ELF-1 (cell line): Measurements from ENCODE around the gene COL24A1.
"Not testable (repeated sequence)": the region's sequence is repeated elsewhere in the genome, so short reads cannot be mapped to it uniquely, and the experiment has no call there.

Experiments
- DNase-seq: peaks from one replicate; pipeline ENCODE4 v3.0.0-alpha.2; 2016; ENCODE audit warnings: low read depth, low spot score

Gene COL24A1

DNA sequence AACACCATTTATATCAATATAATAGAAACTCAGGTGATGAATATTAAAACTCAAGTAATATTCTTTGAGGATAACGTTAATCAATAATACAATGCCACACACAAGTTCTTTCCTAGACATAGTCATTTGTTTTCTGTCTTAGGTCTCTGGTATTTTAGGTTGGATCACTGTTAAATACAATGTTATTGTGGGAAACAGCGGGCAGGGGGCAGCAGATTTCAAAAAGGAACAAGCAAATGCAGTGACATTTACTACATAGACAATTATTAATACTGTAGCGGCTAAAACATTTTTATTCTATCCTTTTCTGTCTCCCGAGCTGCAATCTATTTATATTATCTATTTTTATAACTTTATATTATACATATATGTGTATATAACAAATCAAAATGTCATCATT is 261.9 kb downstream of the COL24A1 start:
- DNase-seq = peak; percentile 5

DNA sequence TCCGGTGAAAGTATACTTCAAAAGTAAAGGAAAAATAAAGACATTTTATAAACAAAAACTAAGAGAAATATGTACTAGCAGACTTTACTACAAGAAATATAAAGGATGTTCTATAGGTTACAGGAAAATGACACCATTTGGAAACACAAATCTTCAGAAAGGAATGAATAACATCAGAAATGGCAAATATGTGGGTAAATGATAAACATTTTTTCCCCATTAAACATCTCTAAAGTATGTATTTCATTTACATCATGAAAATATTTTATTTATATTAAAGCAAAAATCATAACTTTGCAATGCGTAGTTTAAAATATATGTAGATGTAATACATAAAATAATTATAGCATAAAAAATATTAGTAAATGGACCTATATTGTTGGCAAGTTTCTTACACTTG is 264.2 kb downstream of the COL24A1 start:
- no peak for DNase-seq

DNA sequence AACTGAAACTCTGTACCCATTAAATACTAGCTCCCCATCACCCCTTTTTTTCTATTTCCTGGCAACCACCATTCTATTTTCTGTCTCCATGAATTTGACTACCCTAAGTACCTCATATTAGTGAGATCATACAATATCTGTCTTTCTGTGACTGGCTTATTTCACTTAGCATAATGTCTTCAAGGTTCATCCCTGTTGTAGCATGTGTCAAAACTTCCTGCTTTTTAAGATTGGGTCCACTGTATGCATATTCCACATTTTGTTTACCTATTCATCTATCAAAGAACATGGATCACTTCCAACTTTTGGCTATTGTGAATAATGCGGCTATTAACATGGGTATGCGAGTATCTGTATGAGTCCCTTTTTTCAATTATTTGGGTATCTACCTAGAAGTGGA is 266.7 kb downstream of the COL24A1 start:
- DNase-seq = no peak

DNA sequence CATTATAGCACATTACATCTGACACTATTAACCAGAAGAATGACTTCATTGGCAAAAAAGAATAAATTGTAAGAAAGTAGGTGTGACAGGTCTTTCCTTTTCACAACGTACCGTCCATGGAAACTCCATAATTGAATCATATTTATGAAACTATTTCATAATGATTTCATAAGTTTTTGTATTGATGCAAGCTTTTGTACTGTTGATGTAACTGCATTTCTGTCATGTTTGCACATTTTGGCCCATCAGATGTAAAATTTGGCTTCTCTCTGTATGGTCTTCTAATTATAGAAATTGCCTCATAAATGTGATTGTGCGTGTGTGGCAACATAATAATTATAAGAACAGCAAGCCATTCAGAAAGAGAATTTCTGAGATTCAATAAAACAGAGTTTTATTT is 267.7 kb downstream of the COL24A1 start:
- no peak for DNase-seq

DNA sequence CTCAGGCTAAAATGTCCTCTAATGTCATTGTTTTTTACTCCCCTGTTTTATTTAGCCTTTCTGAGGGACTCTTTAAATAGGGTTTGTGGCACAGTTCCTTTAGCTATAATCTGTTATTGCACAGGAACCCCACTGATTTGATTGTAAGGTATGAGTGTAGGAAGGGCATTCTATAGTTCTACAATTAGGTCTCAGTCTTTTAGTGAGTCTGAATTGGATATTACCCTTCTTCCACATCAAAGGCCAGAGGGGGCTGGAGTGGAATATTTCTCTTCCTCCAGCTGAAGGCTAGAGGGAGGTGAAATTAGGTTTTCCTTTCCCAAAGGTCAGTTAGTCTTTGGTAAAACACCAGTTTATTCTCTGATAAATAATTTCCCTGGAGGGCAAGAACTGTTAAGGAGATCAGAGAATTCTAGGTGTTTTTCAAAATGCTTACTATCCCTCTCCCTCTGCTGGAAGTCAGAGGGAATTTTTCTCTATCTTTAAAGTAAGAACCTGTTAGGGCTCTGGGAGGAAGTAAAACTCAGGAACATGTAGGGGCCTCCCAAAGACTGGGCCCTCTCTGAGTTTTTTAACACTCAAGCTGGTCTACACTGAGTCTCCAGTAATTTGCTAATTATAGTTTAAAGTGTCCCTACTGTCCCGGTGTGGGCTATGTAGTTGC is 272.1 kb downstream of the COL24A1 start:
- peak; percentile 6 for DNase-seq

DNA sequence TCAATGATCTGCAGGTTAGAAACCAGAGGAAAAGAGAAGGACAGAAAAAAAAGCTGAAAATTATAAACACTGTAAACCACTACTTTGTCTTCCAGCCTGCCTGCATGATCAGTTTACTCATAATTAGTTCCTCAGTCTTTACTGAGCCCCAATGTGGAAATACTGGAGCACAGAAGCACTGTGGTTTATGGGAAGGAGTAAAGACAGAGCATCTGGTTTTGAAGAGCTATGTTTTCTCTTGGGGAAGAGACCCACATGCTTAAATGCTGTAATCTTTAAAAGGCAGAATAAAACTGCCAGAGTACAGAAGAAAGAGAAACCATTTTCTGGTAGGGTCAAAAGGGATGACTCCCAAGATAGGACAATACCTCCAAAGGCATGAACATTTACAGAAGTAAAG is 289.4 kb downstream of the COL24A1 start:
- DNase-seq = no peak

DNA sequence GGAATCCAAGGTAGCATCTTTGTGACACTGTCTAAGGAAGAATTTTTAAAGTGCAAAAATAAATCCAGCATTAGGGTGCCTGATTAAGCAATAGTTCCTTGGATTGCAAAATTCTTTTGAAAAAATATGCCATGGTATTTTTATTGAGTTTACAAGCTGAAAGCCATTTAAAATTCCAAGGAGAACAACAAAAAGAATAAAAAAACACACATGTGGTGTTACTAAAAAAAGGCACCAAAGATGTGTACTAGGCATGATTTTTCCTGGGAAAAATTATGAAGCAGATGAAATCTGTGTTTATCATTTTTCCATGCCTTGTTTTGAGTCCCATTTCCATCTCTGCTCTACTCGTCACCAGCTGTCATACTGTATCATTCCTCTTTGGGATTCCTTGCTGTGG is 291.4 kb downstream of the COL24A1 start:
- no peak for DNase-seq

DNA sequence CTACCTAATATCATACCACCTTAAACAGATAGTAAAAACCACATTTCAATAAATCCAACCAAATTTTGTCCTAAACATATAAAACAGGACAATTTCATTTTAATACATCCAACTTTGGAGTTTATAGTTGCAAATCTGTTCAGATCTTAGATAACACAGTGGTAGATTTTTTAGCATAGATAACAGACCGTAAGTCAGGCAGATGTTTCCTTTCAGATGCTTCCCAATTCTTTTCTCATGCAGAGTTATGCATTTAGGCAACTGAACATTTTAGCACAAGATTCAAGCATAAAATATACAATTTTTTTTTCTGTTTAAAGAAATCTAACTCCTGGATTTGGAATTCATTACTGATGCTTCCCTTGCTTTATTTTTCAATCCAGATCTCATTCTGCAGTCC is 291.8 kb downstream of the COL24A1 start:
- no peak for DNase-seq

DNA sequence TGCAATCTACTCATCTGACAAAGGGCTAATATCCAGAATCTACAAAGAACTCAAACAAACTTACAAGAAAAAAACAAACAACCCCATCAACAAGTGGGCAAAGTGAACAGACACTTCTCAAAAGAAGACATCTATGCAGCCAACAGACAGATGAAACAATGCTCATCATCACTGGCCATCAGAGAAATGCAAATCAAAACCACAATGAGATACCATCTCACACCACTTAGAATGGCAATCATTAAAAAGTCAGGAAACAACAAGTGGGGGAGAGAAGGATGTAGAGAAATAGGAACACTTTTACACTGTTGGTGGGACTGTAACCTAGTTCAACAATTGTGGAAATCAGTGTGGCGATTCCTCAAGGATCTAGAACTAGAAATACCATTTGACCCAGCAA is 292.9 kb downstream of the COL24A1 start:
- DNase-seq = not testable (repeated sequence)

DNA sequence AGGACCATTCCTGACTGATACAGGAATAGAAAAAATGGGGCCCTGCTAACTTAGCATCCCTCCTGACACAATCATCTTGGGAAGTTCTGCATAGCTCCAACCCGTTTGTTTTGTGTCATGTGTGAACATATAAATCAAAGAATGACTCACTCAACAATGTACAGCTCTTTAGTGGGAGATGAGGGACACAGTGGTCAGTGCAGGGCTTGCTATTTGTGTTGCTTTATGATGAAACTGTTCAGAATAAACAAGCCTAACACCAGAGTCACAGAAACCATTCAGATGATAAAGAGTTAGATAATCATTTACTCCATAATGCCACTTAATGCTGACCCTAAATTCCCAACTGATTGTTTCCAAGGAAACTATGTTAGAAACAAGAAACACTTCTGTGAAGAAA is 294.1 kb downstream of the COL24A1 start:
- DNase-seq = no peak

DNA sequence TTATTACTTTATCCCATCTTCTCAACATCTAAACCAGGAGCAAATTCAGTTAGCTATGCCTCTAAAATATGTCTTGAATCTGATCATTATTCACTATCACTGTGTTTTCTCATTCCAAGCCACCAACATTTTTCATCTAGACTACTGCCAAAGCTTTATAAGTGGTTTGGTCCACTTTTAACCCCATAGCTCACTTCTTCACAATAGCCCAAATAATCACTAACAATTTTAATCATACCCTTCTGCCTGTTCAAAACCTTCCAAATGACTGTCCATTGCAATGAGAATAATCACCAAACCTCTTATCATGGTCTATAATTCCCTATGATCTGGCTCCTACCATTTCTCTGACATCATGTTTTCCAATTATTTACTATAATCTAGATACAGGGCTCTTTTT is 298.6 kb downstream of the COL24A1 start:
- no peak for DNase-seq

DNA sequence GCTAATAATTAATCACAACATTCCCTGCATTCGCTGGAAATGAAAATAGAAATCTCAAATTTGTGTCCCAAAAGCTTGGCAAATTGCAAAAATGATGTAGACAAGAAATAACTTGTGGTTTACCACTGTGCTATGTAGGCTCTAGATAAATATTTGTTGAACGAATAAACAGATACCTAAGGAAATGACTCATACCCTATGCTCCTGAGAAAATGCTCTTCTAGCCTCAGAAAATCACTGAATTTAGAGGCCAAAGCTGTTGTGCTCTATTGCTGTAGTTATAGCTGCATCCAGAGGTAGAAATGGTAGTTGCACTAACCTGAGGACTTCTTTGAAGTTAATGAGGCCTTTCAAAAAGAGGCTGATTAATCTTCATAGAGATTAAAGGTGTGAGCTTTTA is 306.3 kb downstream of the COL24A1 start:
- no peak for DNase-seq

DNA sequence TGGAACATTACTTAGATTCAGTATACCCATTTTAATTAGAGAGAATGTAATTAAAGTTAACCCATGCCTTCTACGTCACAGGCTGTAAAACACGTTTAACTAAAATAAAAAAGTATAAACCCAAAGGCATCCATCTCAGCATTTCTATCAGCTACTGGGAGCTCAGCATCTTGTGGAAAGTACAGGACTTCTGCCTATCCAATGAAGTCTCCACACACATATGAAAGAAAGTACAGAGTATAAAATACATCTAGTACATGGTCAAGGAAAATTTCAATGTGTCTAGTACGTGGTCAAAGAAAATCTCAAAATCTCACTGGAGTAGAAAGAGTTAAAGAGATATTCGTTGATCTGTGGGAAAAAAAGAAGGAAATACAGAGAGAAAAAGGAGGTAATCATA is 306.9 kb downstream of the COL24A1 start:
- no peak for DNase-seq

DNA sequence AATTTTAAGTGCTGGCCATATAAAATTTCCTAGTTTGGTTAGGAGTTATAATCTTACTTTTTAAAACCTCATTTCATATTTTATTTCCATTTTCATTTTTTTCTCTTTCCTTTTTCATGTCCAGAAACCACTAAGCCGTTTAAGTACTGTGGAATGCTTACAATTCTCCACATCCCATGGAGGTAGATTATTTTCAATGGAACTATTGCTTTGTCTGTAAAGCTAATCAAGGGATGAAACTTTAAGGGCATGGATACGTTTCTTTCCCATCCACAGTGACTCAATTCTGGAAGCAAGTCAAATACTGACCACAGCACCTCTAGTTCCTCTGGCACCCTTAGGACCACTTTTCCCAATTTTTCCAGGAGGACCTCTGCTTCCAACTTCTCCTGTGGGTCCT is 309.2 kb downstream of the COL24A1 start:
- no peak for DNase-seq

DNA sequence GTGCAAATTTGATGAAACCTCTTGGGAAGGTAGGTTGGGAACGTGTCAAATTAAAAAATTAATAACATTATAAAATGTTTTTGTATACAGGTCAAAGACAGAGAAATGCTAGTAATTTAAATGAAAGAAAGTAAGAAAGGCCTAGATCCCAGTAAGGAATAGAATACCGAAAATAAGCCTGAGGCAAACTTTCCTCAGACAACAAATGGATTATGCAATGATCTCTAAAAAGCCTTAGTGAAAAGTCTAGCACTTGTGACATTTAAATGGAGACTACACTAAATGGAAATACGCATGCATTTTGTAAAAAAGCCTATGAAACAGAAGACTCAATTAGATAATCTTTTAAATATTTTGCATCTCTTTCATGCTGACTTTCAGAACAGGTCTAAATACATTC is 309.9 kb downstream of the COL24A1 start:
- no peak for DNase-seq

DNA sequence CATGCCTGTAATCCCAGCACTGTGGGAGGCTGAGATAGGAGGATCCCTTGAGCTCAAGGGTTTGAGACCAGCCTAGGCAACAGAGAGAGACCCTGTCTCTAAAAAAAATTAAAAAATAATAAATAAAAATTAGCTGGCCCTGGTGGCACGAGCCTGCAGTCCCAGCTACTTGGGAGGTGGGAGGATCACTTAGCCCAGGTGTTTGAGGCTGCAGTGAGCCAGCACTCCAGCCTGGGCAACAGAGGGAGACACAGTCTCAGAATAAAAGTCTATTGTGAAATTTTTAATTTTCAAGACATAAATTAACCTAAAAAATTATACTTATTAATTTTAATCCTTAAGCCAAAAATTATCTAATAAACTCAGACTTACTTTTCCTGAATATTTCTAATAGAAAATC is 317.1 kb downstream of the COL24A1 start:
- DNase-seq = no peak

DNA sequence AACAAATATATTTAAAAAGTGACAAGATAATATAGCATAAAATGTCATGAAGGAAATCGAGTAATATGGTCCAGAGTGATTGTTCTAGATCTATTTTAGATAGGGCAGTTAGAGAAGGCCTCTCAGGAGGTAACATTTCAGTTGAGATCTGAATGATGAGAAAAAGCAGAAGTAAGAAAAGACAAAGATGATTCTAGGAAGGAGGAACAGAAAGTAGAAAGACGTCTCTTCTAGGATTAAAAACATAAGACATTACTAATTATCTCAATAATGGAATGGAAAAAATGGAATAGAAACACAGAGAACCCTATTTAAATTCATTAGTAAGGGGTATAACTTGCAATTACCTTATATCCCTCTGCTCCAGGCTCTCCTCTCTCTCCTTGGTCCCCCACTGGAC is 318.3 kb downstream of the COL24A1 start:
- DNase-seq = no peak

DNA sequence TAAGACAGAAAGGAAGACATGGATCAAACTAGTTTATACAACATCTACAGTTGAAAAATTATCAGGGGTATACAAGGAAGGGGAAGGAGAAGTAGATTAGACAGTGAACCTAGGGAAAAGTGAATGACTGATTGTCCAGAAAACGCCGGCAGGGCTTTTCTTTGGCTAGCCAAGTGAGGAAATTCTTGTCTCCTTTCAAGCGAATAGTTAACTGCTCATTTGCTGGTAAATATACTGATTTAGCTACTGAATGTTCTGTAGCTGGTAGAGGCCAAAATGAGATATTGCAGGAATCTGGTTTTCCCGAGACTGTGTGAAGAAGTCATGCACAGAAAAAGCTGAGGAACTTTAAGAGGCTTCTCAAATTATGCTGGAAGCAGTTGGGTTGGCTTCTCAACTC is 319.8 kb downstream of the COL24A1 start:
- no peak for DNase-seq

DNA sequence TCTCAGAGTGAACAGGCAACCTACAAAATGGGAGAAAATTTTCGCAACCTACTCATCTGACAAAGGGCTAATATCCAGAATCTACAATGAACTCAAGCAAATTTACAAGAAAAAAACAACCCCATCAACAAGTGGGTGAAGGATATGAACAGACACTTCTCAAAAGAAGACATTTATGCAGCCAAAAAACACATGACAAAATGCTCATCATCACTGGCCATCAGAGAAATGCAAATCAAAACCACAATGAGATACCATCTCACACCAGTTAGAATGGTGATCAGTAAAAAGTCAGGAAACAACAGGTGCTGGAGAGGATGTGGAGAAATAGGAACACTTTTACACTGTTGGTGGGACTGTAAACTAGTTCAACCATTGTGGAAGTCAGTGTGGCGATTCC is 323.4 kb downstream of the COL24A1 start:
- DNase-seq = not testable (repeated sequence)

DNA sequence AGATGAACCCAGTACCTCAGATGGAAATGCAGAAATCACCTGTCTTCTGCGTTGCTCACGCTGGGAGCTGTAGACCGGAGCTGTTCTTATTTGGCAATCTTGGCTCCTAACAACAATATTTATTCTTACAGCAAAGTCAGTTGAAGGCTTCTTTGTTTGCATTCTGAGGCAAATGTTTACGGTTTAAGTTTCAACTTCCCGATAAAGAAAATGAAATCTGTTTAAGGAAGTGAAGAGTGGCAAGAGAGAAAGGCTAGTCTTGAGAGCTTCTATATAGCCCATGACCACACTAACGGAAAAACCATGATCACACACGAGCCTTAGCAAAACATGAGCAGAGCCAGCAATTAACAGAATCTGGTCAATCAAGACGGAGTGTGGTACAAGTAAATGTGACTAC is 325.7 kb downstream of the COL24A1 start:
- DNase-seq = no peak

DNA sequence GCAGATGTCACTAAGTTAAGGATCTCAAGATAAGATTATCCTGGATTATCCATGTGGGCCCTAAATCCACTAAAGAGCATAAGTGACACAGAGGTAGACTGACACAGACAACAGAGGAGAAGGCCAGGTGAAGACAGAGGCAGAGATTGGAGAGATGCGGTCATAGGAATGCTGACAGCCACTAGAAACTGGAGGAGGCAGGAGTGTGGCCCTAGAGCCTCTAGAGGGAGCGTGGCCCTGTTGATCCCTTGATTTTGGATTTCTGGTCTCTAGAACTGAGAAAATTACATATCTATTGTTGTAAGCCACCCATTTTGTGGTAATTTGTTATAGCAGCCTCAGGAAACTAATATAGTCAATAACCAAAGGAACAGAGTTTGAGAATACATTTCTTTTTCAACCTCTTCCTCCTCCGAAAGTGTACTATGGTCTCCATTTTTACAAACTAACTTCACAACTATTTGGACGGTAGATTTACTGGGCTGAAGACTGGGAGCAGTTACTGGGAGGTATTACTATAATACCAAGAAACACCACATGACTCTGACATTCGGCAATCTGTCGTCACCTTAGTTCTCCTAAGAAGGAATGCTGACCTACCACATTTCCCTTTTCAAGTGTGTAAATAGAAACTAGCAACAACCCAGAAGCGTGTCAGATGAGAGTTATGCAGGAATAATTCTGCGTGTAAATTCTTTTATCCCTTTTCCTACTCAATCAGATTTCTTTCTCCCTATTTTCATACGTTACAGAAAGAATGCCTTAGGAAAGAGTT is 332.3 kb downstream of the COL24A1 start:
- no peak for DNase-seq

DNA sequence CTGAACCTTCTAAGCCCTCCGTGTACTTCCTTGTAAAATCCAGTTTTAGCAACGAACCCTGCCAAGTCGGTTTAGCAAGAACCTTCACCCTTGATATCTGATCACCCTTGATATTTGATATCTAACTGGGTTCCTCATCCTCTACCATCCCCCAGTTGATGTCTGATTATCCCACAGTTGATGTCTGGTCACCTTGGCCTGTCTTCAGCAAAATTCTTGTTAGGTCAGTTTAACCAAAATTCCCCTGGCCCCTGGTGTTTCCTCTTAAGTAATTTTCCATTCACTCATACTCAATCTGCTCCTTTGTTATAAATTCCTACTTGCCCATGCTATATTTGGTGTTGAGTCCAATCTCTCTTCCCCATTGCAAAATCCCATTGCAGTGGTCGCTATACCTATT is 333.9 kb downstream of the COL24A1 start:
- DNase-seq = no peak

DNA sequence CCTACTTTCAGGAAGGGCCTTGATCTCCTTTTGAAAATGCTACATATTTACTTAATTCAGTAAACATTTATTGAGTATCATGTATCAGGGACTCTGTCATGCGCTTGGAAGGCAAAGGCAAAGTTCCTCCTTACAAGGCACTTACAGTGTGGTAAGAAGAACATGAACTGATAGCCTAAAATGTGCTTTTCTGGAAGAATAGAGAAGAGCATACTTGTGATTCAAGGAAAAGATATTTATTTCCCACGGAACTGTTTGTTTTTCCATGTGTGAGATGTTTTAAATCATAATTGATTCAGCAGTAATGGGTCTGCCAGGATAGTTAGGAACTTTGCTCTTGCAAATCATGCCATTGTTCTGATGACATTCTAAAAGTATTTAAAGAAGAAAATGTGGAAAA is 338.2 kb downstream of the COL24A1 start:
- no peak for DNase-seq

DNA sequence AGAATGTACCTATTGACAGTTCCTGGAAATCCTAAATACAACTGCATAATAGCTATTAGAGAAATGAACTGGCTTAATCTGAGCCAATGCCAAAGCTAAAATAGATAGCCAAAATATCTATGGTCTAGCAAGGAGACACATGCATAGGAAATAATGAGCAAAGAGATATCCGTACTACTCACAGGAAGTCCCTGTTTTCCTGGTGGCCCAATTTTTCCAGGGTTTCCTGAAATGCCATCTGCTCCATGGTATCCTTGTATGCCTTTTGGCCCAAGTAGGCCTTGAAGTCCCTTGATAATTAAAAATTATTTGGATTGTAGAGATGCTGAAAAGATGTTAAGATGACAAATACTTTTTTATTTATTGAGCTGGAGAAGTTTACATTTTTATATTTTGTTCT is 340.0 kb downstream of the COL24A1 start:
- DNase-seq = no peak
